ENCODE measurements around the gene PKP3. TPM values are rescaled to one million over a fixed set of nuclear protein-coding genes. Genes with fewer than 3 reads are reported as not detected.
"Not testable (repeated sequence)": the region's sequence is repeated elsewhere in the genome, so short reads cannot be mapped to it uniquely, and the experiment has no call there.

The PKP3 gene
- total RNA-seq, 1 donor: 5.6 TPM

- no peak for TF ChIP-seq CTCF (IDR thresholded peaks at IDR 0.05; ENCODE audit: insufficient read depth, low read length)
- DNase-seq (ENCODE audit: low read depth): peak; percentile 17
- H3K4me3 ChIP-seq (ENCODE audit: low read depth, low read length): no peak overlapping the region
Measured at GRCh38 chr11:398826-399225, 4.8 kb downstream of the PKP3 start.

GRCh38 chr11:399731-400211 lies 5.8 kb downstream of the PKP3 start:
- DNase-seq (ENCODE audit: low read depth): no peak
- H3K4me3 ChIP-seq (ENCODE audit: low read depth, low read length): no peak overlapping the region
- no peak for TF ChIP-seq CTCF (IDR thresholded peaks at IDR 0.05; ENCODE audit: insufficient read depth, low read length)

GRCh38 chr11:400241-400689 lies 6.3 kb downstream of the PKP3 start:
- DNase-seq (ENCODE audit: low read depth): no peak
- no peak overlapping the region for H3K4me3 ChIP-seq (ENCODE audit: low read depth, low read length)
- TF ChIP-seq CTCF (IDR thresholded peaks at IDR 0.05; ENCODE audit: insufficient read depth, low read length): no peak

GRCh38 chr11:401196-401595 lies 7.2 kb downstream of the PKP3 start:
- DNase-seq (ENCODE audit: low read depth); H3K4me3 ChIP-seq (ENCODE audit: low read depth, low read length): not testable (repeated sequence)

- DNase-seq (ENCODE audit: low read depth): no peak
- H3K4me3 ChIP-seq (ENCODE audit: low read depth, low read length): no peak overlapping the region
- TF ChIP-seq CTCF (IDR thresholded peaks at IDR 0.05; ENCODE audit: insufficient read depth, low read length): no peak
Measured at GRCh38 chr11:403021-403760, 9.2 kb downstream of the PKP3 start.

GRCh38 chr11:403761-404431 lies 9.9 kb downstream of the PKP3 start:
- no peak for DNase-seq (ENCODE audit: low read depth)
- TF ChIP-seq CTCF (IDR thresholded peaks at IDR 0.05; ENCODE audit: insufficient read depth, low read length): no peak
- no peak overlapping the region for H3K4me3 ChIP-seq (ENCODE audit: low read depth, low read length)

GRCh38 chr11:404551-405264 lies 10.7 kb downstream of the PKP3 start:
- no peak for TF ChIP-seq CTCF (IDR thresholded peaks at IDR 0.05; ENCODE audit: insufficient read depth, low read length)
- H3K4me3 ChIP-seq (ENCODE audit: low read depth, low read length): no peak overlapping the region
- no peak for DNase-seq (ENCODE audit: low read depth)
